ENCODE results near the gene FANCC. TPM values are rescaled to one million over a fixed set of nuclear protein-coding genes. Genes with fewer than 3 reads are reported as not detected.

FANCC gene
- total and polyA plus RNA-seq, 2 of the 4 experiments (the other 2 are of a cell fraction), result 4.7 to 6.3 TPM

GRCh38 chr9:95181835-95182234 is 135.7 kb downstream of the FANCC start:
- Histone ChIP-seq H3K4ac (ENCODE audit: low read depth, low read length) (no peak overlapping the region), H4K8ac (ENCODE audit: low read depth in 2 of 2, low read length in 2 of 2) (no peak overlapping the region), H2BK120ac (ENCODE audit: low read depth, low read length) (no peak overlapping the region), H2BK5ac (ENCODE audit: low read depth, low read length, poor library complexity, severe bottlenecking) (no peak overlapping the region), H3K18ac (ENCODE audit: low read depth, low read length) (no peak overlapping the region), H3K4me1 (ENCODE audit: control insufficient read depth, insufficient read depth, low read length) (no peaks in the 10 kb centered on the region), H3K9me1 (ENCODE audit: insufficient read depth, low read length) (peaks cover 3% of the 10 kb centered on the region; the same call in 1 of the 2 replicates), H3K14ac (replicated peaks; ENCODE audit: low read depth, low read length) (no peak overlapping the region), H3K9ac (ENCODE audit: low read depth, low read length) (no peak overlapping the region), H2AK5ac (ENCODE audit: low read depth, low read length) (peak overlapping the region; percentile 51; the same call in 1 of the 2 replicates), H3K79me1 (ENCODE audit: low read depth in 1 of 2, low read length in 2 of 2) (no peaks in the 10 kb centered on the region; a peak in 1 of 4 replicates), H3K23ac (ENCODE audit: low read depth, low read length) (no peak overlapping the region), H4K5ac (ENCODE audit: low read depth, low read length) (no peak overlapping the region), H3K27ac (ENCODE audit: insufficient read depth, low read length) (no peak overlapping the region), H3K4me2 (ENCODE audit: low read depth, low read length) (no peak overlapping the region), H4K91ac (ENCODE audit: insufficient read depth, low read depth, low read length) (no peak overlapping the region), H4K20me1 (ENCODE audit: insufficient read depth, low read length) (no peaks in the 10 kb centered on the region), H2BK15ac (ENCODE audit: low read depth, low read length) (peak overlapping the region; percentile 56; the same call in 1 of the 3 replicates), H2AFZ (replicated peaks; ENCODE audit: low read length, poor library complexity) (no peak overlapping the region), H3K9me3 (ENCODE audit: control insufficient read depth, insufficient read depth, low read length) (no peaks in the 10 kb centered on the region), H3K4me3 (ENCODE audit: insufficient read depth, low read depth, low read length) (no peak overlapping the region), H3K27me3 (ENCODE audit: control insufficient read depth, insufficient read depth, low read length) (no peaks in the 10 kb centered on the region), H3K36me3 (ENCODE audit: control insufficient read depth, insufficient read depth, low read length) (no peaks in the 10 kb centered on the region), H2BK20ac (ENCODE audit: low read depth, low read length) (no peak overlapping the region), H2AK9ac (replicated peaks; ENCODE audit: low read depth, low read length, poor library complexity) (no peak overlapping the region), H3K56ac (ENCODE audit: extremely low read depth, insufficient read depth, low read length) (no peak overlapping the region)
- dilution Hi-C loops (cut with HindIII; ENCODE audit: low sequenced_read_pairs, unreplicated experiment), result no loop called here
- ChIA-PET CTCF (no interaction called here), POLR2A (ENCODE audit: unreplicated experiment) (no interaction called here)
- intact Hi-C loops (cut with micrococcal nuclease), result no loop called here
- no TSS peak for BruUV-seq (replicated peaks)
- 100% methylated on average over 1 of the region's 4 CpGs; no CpG with 5 or more reads in 1 of the 2 experiments for WGBS, 2 experiments (ENCODE audit: extremely low coverage in 2 of 2, insufficient read length in 1 of 2)
- in situ Hi-C loops (cut with MboI; ENCODE audit: low sequenced_read_pairs), result no loop called here
- TF ChIP-seq CHD1 (IDR thresholded peaks at IDR 0.05; ENCODE audit: low read depth, low read length) (no peak), RCOR1 (IDR thresholded peaks at IDR 0.05; ENCODE audit: insufficient replicate concordance, low read length) (no peak), CEBPB (IDR thresholded peaks at IDR 0.05; ENCODE audit: low read depth, low read length) (no peak), FOS (IDR thresholded peaks at IDR 0.05; ENCODE audit: low read depth, low read length) (no peak), RFX5 (IDR thresholded peaks at IDR 0.05; ENCODE audit: low read depth, low read length) (no peak), MXI1 (IDR thresholded peaks at IDR 0.05; ENCODE audit: borderline replicate concordance, low read depth, low read length) (no peak), MAZ (IDR thresholded peaks at IDR 0.05; ENCODE audit: borderline replicate concordance, low read depth, low read length) (no peak), SMC3 (IDR thresholded peaks at IDR 0.05; ENCODE audit: low read depth, low read length) (no peak), NFE2L2 (IDR thresholded peaks at IDR 0.05; ENCODE audit: low read depth, low read length) (no peak), MAFK (IDR thresholded peaks at IDR 0.05; ENCODE audit: low read depth, low read length) (no peak), USF2 (IDR thresholded peaks at IDR 0.05; ENCODE audit: low read depth, low read length) (no peak), RAD21 (IDR thresholded peaks at IDR 0.05; ENCODE audit: low read length) (no peak), ELK1 (IDR thresholded peaks at IDR 0.05; ENCODE audit: borderline replicate concordance, low read depth, low read length) (no peak), POLR2A (IDR thresholded peaks at IDR 0.05; ENCODE audit: low read depth, low read length) (no peak)
- no peak for ATAC-seq (ENCODE audit: low read depth)
- DNase-seq, result no peak

Measured in IMR-90 (cell line).